Stimulated activated CD8-positive, alpha-beta memory T cell treated with anti-CD3 and anti-CD28 coated beads, Interleukin-12 subunit alpha, Interleukin-12 subunit beta, amount 100 ng/mL, for 4 hours (primary cell): ENCODE measurements around the gene MYO3B.
"Not testable (repeated sequence)": the region's sequence is repeated elsewhere in the genome, so short reads cannot be mapped to it uniquely, and the experiment has no call there.

Experiments
- DNase-seq: peaks from one replicate; pipeline ENCODE4 v3.0.0-alpha.2; 2020; ENCODE audit warnings: low read depth

The MYO3B gene

DNA sequence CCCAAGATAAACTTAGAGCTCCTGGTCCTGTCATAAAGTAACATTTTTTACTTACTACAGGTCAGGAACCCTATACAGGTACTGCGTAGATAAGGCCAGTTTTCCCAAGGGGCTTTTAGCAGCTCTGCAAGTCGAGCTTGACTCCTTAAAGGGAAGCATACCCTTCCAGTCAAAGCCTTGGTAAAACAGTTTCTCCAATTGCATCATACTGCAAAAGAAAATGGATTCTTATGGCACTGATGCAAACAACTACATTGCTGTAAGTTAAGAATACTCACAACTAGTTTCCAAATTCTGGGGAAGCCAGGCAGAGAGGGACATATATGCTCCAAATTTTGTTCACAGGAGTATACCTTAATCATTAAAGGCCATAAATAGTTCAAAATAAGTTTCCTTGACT, 31.0 kb downstream of the MYO3B start:
- DNase-seq, result no peak

- no peak for DNase-seq
Observed at GRCh38 chr2:170212625-170213280, 34.8 kb downstream of the MYO3B start.

DNA sequence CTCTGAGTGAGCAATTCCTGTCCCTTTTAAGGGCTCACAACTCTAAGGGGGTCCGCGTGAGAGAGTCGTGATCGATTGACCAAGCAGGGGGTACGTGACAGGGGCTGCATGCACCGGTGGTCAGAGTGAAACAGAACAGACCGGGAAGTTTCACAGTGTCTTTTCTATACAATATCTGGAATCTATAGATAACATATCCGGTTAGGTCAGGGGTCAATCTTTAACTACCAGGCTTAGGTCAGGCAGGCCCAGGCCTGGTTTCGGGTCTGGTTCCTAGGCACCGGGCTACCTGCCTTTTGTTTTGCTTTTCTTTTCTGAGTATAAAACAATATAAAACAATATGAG, 35.3 kb downstream of the MYO3B start:
- not testable (repeated sequence) for DNase-seq

DNA sequence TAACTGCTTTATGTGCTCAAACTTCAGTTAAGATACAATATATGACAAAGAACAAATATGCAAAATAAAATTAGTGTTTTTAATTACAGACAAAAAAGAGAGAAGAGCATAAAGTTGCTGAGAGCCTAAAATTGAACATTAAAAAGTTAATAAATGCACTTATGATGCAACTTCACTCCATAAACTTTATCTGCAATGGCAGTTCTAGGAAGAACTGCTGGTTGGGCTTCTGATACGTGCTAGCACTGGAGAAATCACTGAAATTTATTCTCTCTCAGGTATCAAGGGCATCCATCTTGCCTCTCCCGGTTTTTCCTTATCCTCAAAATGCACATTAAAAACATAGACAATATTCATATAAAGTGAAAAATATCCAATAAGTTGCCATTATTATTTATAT, 35.7 kb downstream of the MYO3B start:
- no peak for DNase-seq

- DNase-seq, result no peak
Observed at GRCh38 chr2:170214309-170214948, 36.5 kb downstream of the MYO3B start.

DNA sequence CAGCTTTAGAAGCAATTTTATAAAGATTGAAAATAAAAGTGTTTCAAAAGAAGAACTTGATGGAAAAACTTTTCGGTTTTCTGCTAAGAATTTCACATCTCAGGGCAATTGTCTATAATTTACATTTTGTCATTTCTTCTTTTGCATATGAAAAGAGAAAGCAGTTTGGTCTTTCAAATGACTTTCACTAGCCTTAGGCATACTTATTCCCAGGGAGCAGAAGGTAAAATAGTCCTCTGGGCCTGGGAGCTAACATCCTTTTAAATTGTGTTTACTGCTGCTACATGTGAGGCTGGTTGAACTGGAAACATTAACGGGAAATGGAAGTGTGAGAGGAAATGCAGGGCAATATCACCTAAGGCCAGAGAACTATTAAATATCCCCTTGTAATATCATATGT, 37.1 kb downstream of the MYO3B start:
- no peak for DNase-seq

GRCh38 chr2:170216428-170216827, 38.5 kb downstream of the MYO3B start:
- no peak for DNase-seq

GRCh38 chr2:170216981-170217380, 39.0 kb downstream of the MYO3B start:
- no peak for DNase-seq

DNA sequence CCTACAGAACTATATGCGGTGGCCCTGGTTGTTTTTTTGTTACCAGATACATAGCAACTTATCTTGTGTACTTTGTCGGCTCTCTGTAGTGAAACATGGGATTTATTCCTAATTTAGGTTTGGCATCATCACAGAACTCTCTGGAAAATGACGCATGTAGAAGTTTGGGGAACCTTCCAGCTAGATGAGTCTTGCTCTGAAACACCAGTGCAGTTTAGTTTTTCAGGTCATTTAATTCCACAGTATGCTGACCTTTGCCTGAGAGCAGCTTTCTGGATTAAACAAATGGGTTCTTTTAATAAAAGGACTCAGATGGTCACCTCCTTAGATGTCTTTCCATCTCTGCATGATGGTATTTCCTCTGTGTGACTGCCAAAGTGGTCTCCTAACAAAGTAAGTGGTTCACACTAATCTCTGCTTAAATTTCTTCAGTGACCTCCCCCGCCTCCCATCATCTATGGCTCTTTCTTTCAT, 39.9 kb downstream of the MYO3B start:
- no peak for DNase-seq

GRCh38 chr2:170218456-170218855, 40.5 kb downstream of the MYO3B start:
- DNase-seq, result no peak

- DNase-seq, result no peak
Observed at GRCh38 chr2:170218931-170219330, 41.0 kb downstream of the MYO3B start.

GRCh38 chr2:170221317-170222288, 43.7 kb downstream of the MYO3B start:
- DNase-seq, result no peak

DNA sequence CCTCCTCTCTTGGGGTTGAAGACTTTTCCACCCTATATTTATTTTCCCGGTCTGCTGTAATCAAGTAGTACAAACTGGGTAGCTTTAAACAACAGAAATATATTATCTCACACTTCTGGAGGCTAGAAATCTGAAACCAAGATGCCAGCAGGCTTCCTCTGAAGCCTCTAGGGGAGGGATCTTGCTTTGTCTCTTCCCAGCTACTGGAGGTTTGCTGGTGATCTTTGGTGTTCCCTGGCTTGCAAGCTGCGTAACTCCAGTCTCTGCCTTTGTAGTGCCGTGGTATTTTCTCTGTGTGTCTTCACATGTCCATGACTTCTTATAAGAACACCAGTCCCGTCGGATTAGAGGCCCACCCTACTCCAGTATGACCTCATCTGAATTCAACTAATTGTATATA, 44.4 kb downstream of the MYO3B start:
- no peak for DNase-seq

DNA sequence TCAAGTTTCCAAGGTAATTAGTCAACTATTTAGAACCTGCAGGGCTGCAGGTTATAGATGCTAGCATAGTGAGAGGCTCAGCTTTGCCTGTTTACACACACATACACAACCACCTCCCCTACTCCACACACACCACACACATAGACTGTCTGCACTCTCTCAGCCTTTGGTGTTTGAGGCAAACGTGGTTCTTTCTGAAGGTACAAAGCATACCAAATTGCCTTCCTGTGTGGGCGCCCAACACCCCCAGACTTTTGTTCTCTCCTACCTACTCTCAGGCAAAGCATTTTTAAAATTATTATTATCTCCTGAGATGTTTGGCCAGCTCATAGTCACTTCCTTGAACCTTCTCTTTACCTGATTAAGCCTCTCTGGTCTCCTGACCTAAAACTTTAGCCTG, 44.9 kb downstream of the MYO3B start:
- DNase-seq, result no peak

GRCh38 chr2:170224692-170225294, 46.8 kb downstream of the MYO3B start:
- no peak for DNase-seq

- DNase-seq, result no peak
Observed at GRCh38 chr2:170226216-170226615, 48.3 kb downstream of the MYO3B start.

DNA sequence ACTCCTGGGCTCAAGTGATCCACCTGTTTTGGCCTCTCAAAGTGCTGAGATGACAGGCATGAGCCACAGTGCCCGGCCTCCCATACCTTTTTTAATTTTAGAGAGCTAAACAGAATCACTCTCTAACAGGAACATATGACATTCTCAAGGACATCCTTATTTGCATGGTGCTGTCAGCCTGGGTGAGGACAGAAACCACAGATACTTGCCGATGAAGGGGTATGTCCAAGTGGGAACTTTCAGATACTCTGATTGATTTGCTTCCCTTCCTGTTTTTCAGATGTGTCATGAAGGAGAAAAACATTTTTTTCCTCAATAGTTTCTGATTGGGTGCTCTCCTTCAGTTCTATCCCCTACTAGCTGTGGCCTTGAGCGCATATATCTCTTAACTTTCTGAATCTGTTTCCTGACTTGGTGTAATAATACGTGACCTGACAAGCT, 49.6 kb downstream of the MYO3B start:
- no peak for DNase-seq

GRCh38 chr2:170227951-170228350, 50.0 kb downstream of the MYO3B start:
- DNase-seq, result no peak

DNA sequence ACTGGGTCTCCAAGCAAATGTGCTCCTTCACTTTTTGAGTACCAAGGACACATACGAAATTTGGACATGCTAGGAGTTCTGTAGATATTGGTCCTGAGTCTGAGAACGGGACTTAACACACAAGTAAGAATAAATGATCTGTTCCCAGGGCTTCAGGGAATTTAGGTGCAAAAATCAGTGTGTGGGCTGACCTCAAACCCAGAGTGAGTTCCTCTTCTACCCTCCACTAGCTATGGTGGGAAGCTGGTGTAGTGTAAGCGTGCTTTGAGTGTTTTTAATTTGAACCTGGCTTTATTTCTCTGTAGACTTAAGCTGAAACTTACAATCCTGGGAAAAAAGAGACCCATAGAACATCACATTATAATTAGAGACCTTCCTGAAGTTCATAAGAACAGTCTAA, 50.5 kb downstream of the MYO3B start:
- no peak for DNase-seq

DNA sequence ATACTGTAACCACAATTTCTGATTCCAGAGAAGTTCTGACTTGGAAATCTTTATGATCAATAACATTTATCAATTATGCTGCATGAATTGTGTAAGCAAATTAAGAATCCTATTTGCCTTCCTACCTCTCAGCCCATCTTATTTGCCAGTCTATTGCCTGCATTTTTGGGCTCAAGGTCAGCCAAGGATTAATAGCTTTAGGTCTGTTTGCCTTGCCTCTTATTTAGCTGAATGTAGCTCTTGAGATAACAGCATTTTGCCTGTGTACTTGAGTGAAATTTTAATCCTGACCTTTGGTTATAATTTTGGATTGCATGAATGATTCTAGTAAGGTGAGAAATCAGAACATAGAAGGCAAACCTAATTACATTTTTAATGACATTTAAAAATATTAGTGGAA, 51.2 kb downstream of the MYO3B start:
- DNase-seq, result no peak

GRCh38 chr2:170229744-170230143, 51.8 kb downstream of the MYO3B start:
- DNase-seq, result no peak
